Neural crest cell (in vitro differentiated cells): ENCODE results near the gene MRC1. TPM values are rescaled to one million over a fixed set of nuclear protein-coding genes. Genes with fewer than 3 reads are reported as not detected.

ENCODE experiments used
- DNase-seq: peaks from one replicate; pipeline ENCODE4 v3.0.0; 2021; ENCODE audit warnings: low read depth, mixed read lengths, low spot score
- H3K27ac Mint-ChIP-seq: one replicate; pipeline ENCODE4 v1.8.0; 2021; ENCODE audit warnings: mild to moderate bottlenecking, mixed read lengths; ENCODE audit not compliant: unreplicated experiment
- H3K27me3 Mint-ChIP-seq: 2 replicates; pipeline ENCODE4 v1.8.0; 2021; ENCODE audit warnings: low read depth, mild to moderate bottlenecking, mixed read lengths
- H3K36me3 Mint-ChIP-seq: 2 replicates; pipeline ENCODE4 v1.8.0; 2021; ENCODE audit warnings: low read depth, mild to moderate bottlenecking, mixed read lengths
- H3K4me1 Mint-ChIP-seq: 2 replicates; pipeline ENCODE4 v1.8.0; 2021; ENCODE audit warnings: mixed read lengths
- H3K4me3 Mint-ChIP-seq: one replicate; pipeline ENCODE4 v1.8.0; 2021; ENCODE audit warnings: mild to moderate bottlenecking, mixed read lengths
- H3K9me3 Mint-ChIP-seq: 2 replicates; pipeline ENCODE4 v1.8.0; 2021; ENCODE audit warnings: mixed read lengths
- CTCF ChIP-seq: fragments of 200-600 bp; sonication (generic); conservative IDR thresholded peaks from 2 replicates; pipeline ENCODE4 v1.5.0; 2021; ENCODE audit warnings: antibody characterized with exemption, mild to moderate bottlenecking
- total RNA-seq: library from RNA; stranded (reverse); gene quantifications from 2 replicates; pipeline ENCODE4 v1.2.1, GENCODE V29; 2021

Gene MRC1
- total RNA-seq, 1 donor from 2014 or later = not detected

GRCh38 chr10:17861760-17862159 is 52.6 kb downstream of the MRC1 start:
- Mint-ChIP-seq H3K27me3 (peaks cover 3% of the 10 kb centered on the region), H3K9me3 (peaks cover 5% of the 10 kb centered on the region), H3K4me3 (no peak overlapping the region), H3K27ac (no peak overlapping the region), H3K36me3 (no peaks in the 10 kb centered on the region), H3K4me1 (no peaks in the 10 kb centered on the region)
- no peak for TF ChIP-seq CTCF
- no peak for DNase-seq

- no peak for DNase-seq
- Mint-ChIP-seq H3K4me3 (no peak overlapping the region), H3K36me3 (no peaks in the 10 kb centered on the region), H3K27me3 (peaks cover 7% of the 10 kb centered on the region), H3K9me3 (peaks cover 2% of the 10 kb centered on the region), H3K27ac (no peak overlapping the region), H3K4me1 (no peaks in the 10 kb centered on the region)
- TF ChIP-seq CTCF = no peak
Measured at GRCh38 chr10:17865351-17865750, 56.2 kb downstream of the MRC1 start.

- H3K27me3 Mint-ChIP-seq = peaks cover 7% of the 10 kb centered on the region
- no peak for TF ChIP-seq CTCF
- DNase-seq = no peak
- H3K4me1 Mint-ChIP-seq = no peaks in the 10 kb centered on the region
- no peak overlapping the region for H3K4me3 Mint-ChIP-seq
- H3K9me3 Mint-ChIP-seq = peaks cover 2% of the 10 kb centered on the region
- no peaks in the 10 kb centered on the region for H3K36me3 Mint-ChIP-seq
- no peak overlapping the region for H3K27ac Mint-ChIP-seq
Measured at GRCh38 chr10:17866346-17866745, 57.2 kb downstream of the MRC1 start.

- Mint-ChIP-seq H3K27me3 (peaks cover 10% of the 10 kb centered on the region), H3K4me3 (no peak overlapping the region), H3K36me3 (no peaks in the 10 kb centered on the region), H3K9me3 (peaks cover 2% of the 10 kb centered on the region), H3K4me1 (no peaks in the 10 kb centered on the region), H3K27ac (no peak overlapping the region)
- no peak for TF ChIP-seq CTCF
- no peak for DNase-seq
Measured at GRCh38 chr10:17867056-17867455, 57.9 kb downstream of the MRC1 start.

GRCh38 chr10:17871036-17871435 is 61.9 kb downstream of the MRC1 start:
- no peaks in the 10 kb centered on the region for H3K36me3 Mint-ChIP-seq
- H3K9me3 Mint-ChIP-seq = no peaks in the 10 kb centered on the region

More at GRCh38 chr10:17871036-17871435, 61.9 kb downstream of the MRC1 start:
- H3K27ac Mint-ChIP-seq = no peak overlapping the region
- peaks cover 14% of the 10 kb centered on the region for H3K27me3 Mint-ChIP-seq
- TF ChIP-seq CTCF = no peak
- no peak for DNase-seq
- peaks cover 5% of the 10 kb centered on the region for H3K4me1 Mint-ChIP-seq
- no peak overlapping the region for H3K4me3 Mint-ChIP-seq
